HG03378 (cell line): ENCODE measurements around the gene ABCA5.
"Not testable (repeated sequence)": the region's sequence is repeated elsewhere in the genome, so short reads cannot be mapped to it uniquely, and the experiment has no call there.

Experiments used
- ATAC-seq: cut with Tn5 transposase; IDR thresholded peaks from one replicate; pipeline ENCODE4 v1.9.1; 2021; ENCODE audit warnings: mild to moderate bottlenecking, moderate library complexity; ENCODE audit not compliant: unreplicated experiment

The ABCA5 gene

GRCh38 chr17:69222707-69223258, 104.2 kb downstream of the ABCA5 start:
- no peak for ATAC-seq

DNA sequence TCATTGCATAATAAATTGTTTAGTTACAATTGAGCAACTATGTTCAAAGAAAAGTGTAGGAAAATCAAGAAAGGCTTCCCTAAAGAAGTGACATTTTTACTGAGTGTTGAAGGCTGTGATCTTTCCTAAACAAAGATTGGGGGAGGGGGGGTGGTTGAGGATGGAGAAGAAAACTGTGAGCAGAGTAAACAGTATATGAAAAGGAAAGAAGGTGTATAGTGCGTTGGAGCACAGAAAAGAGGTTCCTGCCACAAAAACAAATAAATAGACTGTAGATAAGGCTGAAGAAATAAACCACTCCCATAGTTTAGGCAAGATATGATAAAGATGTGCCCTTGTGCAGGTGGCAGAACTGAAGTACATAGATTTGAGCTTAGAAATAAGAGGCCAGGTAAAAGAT, 106.8 kb downstream of the ABCA5 start:
- no peak for ATAC-seq

DNA sequence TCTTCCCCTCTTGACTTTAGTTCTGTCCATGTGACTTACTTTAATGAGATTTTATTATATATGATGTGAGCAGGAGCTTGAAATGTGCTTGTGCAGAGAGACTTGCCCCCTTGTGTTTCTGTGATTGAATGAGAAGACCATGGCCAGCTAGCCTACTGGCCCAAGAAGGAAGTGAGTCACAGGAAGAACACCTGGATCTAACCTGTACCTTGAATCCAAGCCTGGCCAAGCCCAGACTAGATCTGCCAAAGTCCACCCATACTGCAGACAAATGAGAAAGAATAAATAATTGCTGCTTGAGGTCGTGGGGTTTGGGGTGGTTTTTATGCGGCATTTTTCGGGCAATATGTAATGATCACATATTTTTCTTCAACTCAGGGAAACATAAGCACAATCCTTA, 107.9 kb downstream of the ABCA5 start:
- ATAC-seq = no peak

DNA sequence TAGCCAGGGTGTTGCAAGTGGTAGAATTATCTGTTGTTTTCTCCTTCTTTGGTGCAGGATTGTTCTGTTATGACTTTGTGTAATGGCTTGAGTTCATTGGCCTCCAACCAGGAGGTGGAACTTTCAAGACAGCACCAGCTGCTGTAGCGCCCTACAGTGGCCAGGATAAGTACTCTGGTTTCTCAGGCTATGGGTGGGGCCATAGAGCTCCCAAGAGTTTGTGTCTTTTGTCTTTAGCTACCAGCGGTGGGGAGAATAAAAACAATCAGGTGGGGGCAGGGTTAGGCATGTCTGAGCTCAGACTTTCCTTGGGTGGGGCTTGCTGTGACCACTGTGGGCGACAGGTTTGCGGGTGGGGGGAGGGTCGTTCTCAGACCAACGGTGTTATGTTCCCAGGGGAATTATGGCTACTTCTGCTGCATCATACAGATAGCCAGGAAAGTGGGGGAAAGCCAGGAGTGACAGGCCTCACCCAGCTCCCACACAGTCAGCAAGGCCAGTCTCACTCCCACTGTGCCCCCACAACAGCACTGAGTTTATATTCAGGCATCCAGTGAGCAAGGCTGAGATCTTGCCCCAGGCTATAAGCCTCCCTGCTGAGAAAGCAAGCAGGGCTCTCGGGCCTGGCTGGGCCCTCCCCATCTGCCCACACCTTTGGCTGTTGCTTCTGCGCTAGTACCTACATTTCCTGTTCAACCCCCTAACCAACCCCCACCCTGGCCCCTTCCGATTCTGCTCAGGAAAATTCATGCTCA, 113.7 kb downstream of the ABCA5 start:
- no peak for ATAC-seq

DNA sequence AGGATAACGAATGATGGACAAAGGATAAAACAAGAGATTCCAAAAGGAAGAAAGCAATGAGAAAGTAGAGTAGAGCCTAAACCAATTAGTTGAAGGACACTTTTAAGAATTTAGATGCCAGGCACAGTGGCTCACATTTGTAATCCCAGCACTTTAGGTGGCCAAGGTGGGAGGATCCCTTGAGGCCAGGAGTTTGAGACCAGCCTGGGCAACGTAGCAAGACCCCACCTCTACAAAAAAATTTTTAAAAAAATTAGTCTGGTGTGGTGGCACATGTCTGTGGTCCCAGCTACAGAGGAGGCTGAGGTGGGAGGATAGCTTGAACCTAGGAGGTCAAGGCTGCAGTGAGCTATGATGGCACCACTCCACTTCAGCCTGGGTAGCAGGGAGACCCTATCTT, 118.3 kb downstream of the ABCA5 start:
- ATAC-seq = no peak

DNA sequence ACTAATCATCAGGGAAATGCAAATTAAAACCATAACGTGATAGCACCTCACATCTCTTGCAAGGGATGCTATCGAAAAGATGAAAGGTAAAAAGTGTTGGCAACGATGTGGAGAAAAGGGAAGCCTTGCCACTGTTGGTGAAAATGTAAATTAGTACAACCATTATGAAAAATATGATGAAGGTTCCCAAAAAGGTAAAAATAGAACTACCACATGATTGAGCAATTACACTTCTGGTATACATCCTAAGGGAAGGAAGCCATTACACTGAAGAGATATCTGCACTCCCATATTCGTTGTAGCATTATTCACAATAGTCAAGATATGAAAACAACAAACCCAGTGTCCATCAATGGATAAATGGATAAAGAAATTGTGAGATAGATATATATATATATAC, 119.8 kb downstream of the ABCA5 start:
- no peak for ATAC-seq

- ATAC-seq = no peak
Observed at GRCh38 chr17:69198238-69198637, 128.7 kb downstream of the ABCA5 start.

- ATAC-seq = not testable (repeated sequence)
Observed at GRCh38 chr17:69196105-69196653, 130.8 kb downstream of the ABCA5 start.
